Mesothelial cell of epicardium (in vitro differentiated cells): Measurements from ENCODE around the gene TSPAN14. TPM values are rescaled to one million over a fixed set of nuclear protein-coding genes. Genes with fewer than 3 reads are reported as not detected.
"Not testable (repeated sequence)": the region's sequence is repeated elsewhere in the genome, so short reads cannot be mapped to it uniquely, and the experiment has no call there.

Source experiments
- DNase-seq, 2 experiments: peaks; one replicate each; pipeline ENCODE4 v3.0.0; 2021; ENCODE audit warnings: low spot score in 2 of 2; ENCODE audit not compliant: unreplicated experiment in 2 of 2
- H3K27ac Mint-ChIP-seq: 2 replicates; pipeline ENCODE4 v1.8.0; 2021; ENCODE audit warnings: mixed read lengths
- H3K27me3 Mint-ChIP-seq: 2 replicates; pipeline ENCODE4 v1.8.0; 2021; ENCODE audit warnings: low read depth, mixed read lengths
- H3K36me3 Mint-ChIP-seq: 2 replicates; pipeline ENCODE4 v1.8.0; 2021; ENCODE audit warnings: mixed read lengths
- H3K4me1 Mint-ChIP-seq: 2 replicates; pipeline ENCODE4 v1.8.0; 2021; ENCODE audit warnings: mixed read lengths
- H3K4me3 Mint-ChIP-seq: 2 replicates; pipeline ENCODE4 v1.8.0; 2021; ENCODE audit warnings: mild to moderate bottlenecking, moderate library complexity, mixed read lengths
- H3K9me3 Mint-ChIP-seq: 2 replicates; pipeline ENCODE4 v1.8.0; 2021; ENCODE audit warnings: mixed read lengths
- total RNA-seq: library from RNA; stranded (reverse); gene quantifications from 3 replicates; pipeline ENCODE4 v1.2.1, GENCODE V29; 2021
- TF ChIP-seq, protein P1 (sequence below): fragments of 200-600 bp; sonication (generic); IDR thresholded peaks from one replicate; pipeline ENCODE4 v1.5.0; 2021; ENCODE audit warnings: antibody characterized with exemption; ENCODE audit not compliant: unreplicated experiment

The TSPAN14 gene
- total RNA-seq, 1 donor from 2014 or later = 113 TPM

DNA sequence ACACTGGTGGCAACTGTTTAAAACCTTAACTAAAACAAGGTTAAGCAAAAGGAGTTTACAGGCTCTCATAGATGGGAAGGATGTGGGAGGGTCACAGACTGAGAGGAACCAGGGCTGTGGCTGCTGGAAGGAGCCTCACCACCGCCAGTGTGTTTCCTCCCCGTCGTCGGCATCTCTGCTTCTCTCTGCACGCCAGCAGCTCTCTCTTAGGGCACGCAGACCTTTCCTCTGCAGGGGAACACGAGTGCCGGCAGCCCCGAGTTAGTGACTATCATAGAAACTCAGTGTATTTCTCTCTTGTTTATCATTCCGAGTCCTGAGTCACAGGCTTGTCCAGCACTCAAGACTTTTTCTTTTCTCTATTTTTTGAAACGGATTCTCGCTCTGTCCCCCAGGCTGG is 75.5 kb downstream of the TSPAN14 start:
- peaks cover 9% of the 10 kb centered on the region for H3K4me1 Mint-ChIP-seq
- TF ChIP-seq, protein P1, sequence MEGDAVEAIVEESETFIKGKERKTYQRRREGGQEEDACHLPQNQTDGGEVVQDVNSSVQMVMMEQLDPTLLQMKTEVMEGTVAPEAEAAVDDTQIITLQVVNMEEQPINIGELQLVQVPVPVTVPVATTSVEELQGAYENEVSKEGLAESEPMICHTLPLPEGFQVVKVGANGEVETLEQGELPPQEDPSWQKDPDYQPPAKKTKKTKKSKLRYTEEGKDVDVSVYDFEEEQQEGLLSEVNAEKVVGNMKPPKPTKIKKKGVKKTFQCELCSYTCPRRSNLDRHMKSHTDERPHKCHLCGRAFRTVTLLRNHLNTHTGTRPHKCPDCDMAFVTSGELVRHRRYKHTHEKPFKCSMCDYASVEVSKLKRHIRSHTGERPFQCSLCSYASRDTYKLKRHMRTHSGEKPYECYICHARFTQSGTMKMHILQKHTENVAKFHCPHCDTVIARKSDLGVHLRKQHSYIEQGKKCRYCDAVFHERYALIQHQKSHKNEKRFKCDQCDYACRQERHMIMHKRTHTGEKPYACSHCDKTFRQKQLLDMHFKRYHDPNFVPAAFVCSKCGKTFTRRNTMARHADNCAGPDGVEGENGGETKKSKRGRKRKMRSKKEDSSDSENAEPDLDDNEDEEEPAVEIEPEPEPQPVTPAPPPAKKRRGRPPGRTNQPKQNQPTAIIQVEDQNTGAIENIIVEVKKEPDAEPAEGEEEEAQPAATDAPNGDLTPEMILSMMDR = no peak
- no peak overlapping the region for H3K27ac Mint-ChIP-seq
- no peak for DNase-seq
- H3K9me3 Mint-ChIP-seq = no peaks in the 10 kb centered on the region
- peaks cover 4% of the 10 kb centered on the region for H3K36me3 Mint-ChIP-seq
- H3K27me3 Mint-ChIP-seq = no peaks in the 10 kb centered on the region
- H3K4me3 Mint-ChIP-seq = no peak overlapping the region

DNA sequence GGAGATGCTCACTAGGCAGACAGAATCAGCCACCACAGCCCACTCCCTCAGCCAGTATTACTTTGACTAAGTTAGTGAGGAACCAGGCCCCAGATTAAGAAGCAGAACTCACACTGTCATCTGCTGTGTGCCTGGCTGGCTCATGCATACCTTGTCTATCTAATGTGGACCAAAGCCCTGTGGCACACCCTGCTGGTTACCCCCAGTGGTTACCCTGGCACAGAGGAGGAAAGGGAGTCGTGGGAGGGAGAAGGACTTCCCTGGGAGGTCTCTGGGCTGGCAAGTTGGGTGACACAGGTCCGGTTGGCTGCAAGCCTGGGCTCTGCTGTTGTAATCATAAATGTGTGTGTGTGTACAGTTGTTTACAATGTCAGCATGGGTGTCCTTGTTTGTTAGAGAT is 76.1 kb downstream of the TSPAN14 start:
- DNase-seq = no peak
- Mint-ChIP-seq H3K9me3 (no peaks in the 10 kb centered on the region), H3K27me3 (no peaks in the 10 kb centered on the region), H3K27ac (no peak overlapping the region), H3K4me1 (peaks cover 9% of the 10 kb centered on the region), H3K4me3 (no peak overlapping the region), H3K36me3 (peaks cover 4% of the 10 kb centered on the region)
- TF ChIP-seq, protein P1 = no peak

DNA sequence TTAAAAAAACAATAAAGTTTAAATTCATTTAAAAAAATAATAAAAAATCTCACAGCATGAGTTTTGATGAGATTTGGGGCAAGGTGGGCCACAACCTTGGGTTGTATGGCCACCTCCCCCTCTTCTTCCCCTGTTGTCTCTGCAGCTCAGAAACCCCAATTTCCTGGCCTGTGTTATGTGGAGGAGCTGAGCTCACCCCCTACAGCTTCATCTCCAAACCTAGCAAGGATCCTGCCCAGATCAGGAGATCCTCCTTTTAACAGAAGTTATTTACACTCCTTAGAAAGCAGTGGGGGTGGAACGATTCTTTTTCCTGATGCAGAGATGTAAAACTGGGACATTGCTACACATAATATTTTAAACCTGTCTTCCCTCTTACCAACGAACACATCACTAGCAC is 76.7 kb downstream of the TSPAN14 start:
- TF ChIP-seq, protein P1 = no peak
- H3K27me3 Mint-ChIP-seq = no peaks in the 10 kb centered on the region
- DNase-seq = no peak
- peaks cover 8% of the 10 kb centered on the region for H3K36me3 Mint-ChIP-seq
- H3K4me3 Mint-ChIP-seq = no peak overlapping the region
- no peaks in the 10 kb centered on the region for H3K9me3 Mint-ChIP-seq
- peaks cover 8% of the 10 kb centered on the region for H3K4me1 Mint-ChIP-seq
- H3K27ac Mint-ChIP-seq = no peak overlapping the region

DNA sequence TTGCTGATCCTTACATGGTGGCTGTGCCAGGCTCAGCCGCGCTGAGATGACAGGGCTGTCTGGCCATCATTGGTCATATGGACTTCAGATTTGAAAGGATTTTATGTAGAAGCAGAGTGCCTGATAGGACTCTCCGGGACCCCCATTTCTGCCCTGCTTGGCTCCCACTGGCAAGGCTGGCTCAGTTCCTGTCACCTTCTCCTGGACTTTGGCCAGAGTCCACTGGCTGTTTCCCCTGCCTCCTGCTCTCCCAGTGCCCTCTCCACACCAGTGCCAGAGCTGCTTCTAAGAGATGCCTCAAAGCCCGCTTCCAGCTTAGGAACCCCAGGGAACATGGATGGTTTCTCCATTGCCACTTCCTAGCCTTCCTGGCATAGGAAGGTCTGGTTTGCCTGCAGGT is 78.5 kb downstream of the TSPAN14 start:
- Mint-ChIP-seq H3K27ac (no peak overlapping the region), H3K4me1 (peaks cover 12% of the 10 kb centered on the region), H3K36me3 (peaks cover 8% of the 10 kb centered on the region), H3K27me3 (no peaks in the 10 kb centered on the region), H3K4me3 (no peak overlapping the region), H3K9me3 (no peaks in the 10 kb centered on the region)
- DNase-seq = no peak
- TF ChIP-seq, protein P1 = no peak

DNA sequence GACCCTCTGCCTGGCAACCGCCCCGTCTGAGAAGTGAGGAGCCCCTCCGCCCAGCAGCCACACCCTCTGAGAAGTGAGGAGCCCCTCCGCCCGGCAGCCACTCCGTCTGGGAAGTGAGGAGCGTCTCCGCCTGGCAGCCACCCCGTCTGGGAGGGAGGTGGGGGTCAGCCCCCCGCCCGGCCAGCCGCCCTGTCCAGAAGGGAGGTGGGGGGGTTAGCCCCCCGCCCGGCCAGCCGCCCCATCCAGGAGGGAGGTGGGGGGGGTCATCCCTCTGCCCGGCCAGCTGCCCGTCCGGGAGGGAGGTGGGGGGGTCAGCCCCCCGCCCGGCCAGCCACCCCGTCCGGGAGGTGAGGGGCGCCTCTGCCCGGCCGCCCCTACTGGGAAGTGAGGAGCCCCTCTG is 79.9 kb downstream of the TSPAN14 start:
- not testable (repeated sequence) for H3K9me3 Mint-ChIP-seq, H3K36me3 Mint-ChIP-seq, DNase-seq, H3K27me3 Mint-ChIP-seq, H3K4me3 Mint-ChIP-seq, H3K27ac Mint-ChIP-seq
- peaks cover 13% of the 10 kb centered on the region for H3K4me1 Mint-ChIP-seq

DNA sequence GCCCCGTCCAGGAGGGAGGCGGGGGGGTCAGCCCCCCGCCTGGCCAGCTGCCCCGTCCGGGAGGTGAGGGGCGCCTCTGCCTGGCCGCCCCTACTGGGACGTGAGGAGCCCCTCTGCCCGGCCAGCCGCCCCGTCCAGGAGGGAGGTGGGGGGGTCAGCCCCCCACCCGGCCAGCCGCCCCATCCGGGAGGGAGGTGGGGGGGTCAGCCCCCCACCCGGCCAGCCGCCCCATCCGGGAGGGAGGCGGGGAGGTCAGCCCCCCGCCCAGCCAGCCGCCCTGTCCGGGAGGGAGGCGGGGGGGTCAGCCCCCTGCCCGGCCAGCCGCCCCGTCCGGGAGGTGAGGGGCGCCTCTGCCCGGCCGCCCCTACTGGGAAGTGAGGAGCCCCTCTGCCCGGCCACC is 80.5 kb downstream of the TSPAN14 start:
- DNase-seq = not testable (repeated sequence)

More for the DNA sequence above, 80.5 kb downstream of the TSPAN14 start:
- not testable (repeated sequence) for H3K27ac Mint-ChIP-seq, H3K27me3 Mint-ChIP-seq, H3K36me3 Mint-ChIP-seq, H3K4me3 Mint-ChIP-seq, H3K9me3 Mint-ChIP-seq
- H3K4me1 Mint-ChIP-seq = peaks cover 13% of the 10 kb centered on the region
